ENCODE measurements around the gene SLC4A1.
A peak's percentile ranks its signal among the peaks of the same experiment; 100 is the strongest.

Gene SLC4A1

GRCh38 chr17:44267818-44268490 lies at the start of gene SLC4A1:
TSS of gene SLC4A1 (minus strand) at chr17:44268135. CDS start at chr17:44262866, 5,269 bp downstream.
- Histone ChIP-seq H3K27ac (ENCODE audit: low read length) (no peak within 1 kb of the TSS), H3K4me1 (ENCODE audit: insufficient read depth, low read length) (no peaks in the 10 kb centered on the region), H3K4me3 (ENCODE audit: low read length) (no peak within 1 kb of the TSS), H3K36me3 (ENCODE audit: insufficient read depth, low read depth, low read length) (no peaks in the 10 kb centered on the region), H3K9ac (ENCODE audit: low read depth, low read length) (no peak within 1 kb of the TSS), H3K27me3 (ENCODE audit: insufficient read depth, low read length) (no peaks in the 10 kb centered on the region), H3K9me3 (ENCODE audit: insufficient read depth, low read depth, low read length) (no peaks in the 10 kb centered on the region)

DNA sequence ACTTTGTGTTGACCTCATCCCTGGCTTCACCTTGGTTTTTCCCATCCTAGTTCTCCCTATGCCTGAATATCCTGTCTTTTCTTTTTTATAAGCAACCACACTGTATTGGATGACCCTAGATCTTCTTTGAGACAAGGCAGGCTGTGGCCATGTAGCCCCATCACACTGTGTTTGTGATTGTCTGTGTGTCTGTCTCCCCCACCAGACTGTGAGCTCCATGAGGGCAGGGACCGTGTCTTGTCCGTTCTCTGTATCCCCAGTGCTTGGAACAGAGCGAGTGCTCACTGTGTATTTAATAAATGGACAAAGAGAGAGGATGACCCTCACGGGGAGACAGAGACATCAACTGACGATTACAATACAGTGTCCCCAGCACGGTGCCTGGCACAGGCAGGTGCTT lies 49.6 kb upstream of the SLC4A1 start:
- peaks cover 52% of the 10 kb centered on the region for H3K27me3 ChIP-seq (ENCODE audit: insufficient read depth, low read length)
- H3K27ac ChIP-seq (ENCODE audit: low read length): no peak overlapping the region
- no peaks in the 10 kb centered on the region for H3K9me3 ChIP-seq (ENCODE audit: insufficient read depth, low read depth, low read length)
- peaks cover 3% of the 10 kb centered on the region; the same call in 1 of the 2 replicates for H3K4me1 ChIP-seq (ENCODE audit: insufficient read depth, low read length)
- H3K36me3 ChIP-seq (ENCODE audit: insufficient read depth, low read depth, low read length): peaks cover 33% of the 10 kb centered on the region
- no peak overlapping the region for H3K9ac ChIP-seq (ENCODE audit: low read depth, low read length)
- no peak overlapping the region for H3K4me3 ChIP-seq (ENCODE audit: low read length)

DNA sequence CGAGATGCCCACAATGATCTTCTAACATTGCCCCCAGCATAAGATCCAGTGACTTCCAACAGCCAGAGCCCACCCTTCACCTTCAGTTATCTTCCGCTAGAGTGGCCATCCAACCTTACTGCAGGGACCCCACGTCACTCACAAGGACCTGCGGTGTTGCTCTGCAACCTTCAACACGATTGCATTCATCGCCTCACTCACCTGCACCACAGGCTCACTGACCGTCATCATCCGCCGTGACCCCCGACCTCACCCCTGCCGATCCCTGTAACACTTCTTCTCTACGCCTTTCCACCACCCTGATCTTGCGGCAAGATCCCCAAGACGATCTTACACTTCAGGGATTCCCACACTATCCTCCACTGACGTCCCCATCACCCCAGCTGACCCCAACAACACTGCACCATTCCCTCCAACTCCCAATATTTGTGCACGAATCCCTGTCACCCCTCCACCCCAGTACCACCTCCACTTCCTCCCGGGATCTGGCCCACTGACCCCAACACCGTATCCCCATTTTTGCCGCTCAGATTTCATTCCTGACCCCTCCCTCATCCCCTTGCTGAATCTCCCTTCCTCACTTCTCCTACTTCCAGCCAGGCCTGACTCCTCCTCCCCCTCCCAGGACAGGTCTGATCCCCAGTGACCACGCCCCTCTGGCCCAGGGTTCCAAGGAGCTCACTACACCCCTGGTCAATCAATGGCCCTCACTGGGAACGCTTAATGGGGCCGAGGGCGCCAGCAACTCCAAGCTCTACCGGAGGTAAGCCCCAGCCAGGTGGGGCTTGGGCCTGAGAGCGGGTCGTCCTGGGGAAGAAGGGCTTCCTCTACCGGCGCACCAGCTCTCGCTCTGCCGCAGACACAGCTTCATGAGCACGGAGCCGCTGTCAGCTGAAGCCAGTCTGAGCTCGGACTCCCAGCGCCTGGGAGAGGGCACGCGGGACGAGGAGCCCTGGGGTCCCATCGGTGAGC lies 48.1 kb upstream of the SLC4A1 start:
- peaks cover 18% of the 10 kb centered on the region for H3K36me3 ChIP-seq (ENCODE audit: insufficient read depth, low read depth, low read length)
- H3K4me1 ChIP-seq (ENCODE audit: insufficient read depth, low read length): peaks cover 11% of the 10 kb centered on the region; the same call in 1 of the 2 replicates
- H3K4me3 ChIP-seq (ENCODE audit: low read length): peak overlapping the region; percentile 68
- peak overlapping the region; percentile 36; the same call in 1 of the 2 replicates for H3K9ac ChIP-seq (ENCODE audit: low read depth, low read length)
- H3K27ac ChIP-seq (ENCODE audit: low read length): no peak overlapping the region
- peaks cover 52% of the 10 kb centered on the region for H3K27me3 ChIP-seq (ENCODE audit: insufficient read depth, low read length)
- H3K9me3 ChIP-seq (ENCODE audit: insufficient read depth, low read depth, low read length): no peaks in the 10 kb centered on the region

DNA sequence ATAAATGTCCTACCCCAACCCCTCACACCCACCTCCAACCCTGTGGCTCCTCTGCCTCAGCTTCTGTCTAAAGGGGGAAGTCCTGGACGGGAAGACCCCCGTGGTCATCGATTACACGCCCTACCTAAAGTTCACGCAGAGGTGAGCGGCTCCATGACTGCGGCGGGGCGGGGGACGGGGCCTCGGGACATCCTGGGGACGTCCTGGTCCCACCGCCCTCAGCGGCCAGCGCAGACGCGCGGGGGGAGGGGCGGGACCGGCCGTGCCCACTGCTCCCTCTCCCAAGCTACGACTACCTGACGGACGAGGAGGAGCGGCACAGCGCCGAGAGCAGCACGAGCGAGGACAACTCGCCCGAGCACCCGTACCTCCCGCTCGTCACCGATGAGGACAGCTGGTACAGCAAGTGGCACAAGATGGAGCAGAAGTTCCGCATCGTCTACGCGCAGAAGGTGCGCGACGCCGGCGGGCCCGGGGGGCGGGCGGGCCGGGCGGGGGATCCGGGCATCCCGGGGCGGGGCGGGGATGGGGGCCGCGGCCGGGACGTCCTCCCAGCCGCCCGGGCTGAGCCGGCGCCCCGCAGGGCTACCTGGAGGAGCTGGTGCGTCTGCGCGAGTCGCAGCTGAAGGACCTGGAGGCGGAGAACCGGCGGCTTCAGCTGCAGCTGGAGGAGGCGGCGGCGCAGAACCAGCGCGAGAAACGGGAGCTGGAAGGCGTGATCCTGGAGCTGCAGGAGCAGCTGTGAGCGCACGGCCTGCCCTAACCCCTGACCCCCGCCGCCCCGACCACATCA lies 47.1 kb upstream of the SLC4A1 start:
- Histone ChIP-seq H3K4me3 (ENCODE audit: low read length) (peak overlapping the region; percentile 68), H3K9ac (ENCODE audit: low read depth, low read length) (no peak overlapping the region), H3K9me3 (ENCODE audit: insufficient read depth, low read depth, low read length) (no peaks in the 10 kb centered on the region)

GRCh38 chr17:44314524-44314868 lies 46.6 kb upstream of the SLC4A1 start:
- no peaks in the 10 kb centered on the region for H3K9me3 ChIP-seq (ENCODE audit: insufficient read depth, low read depth, low read length)
- H3K36me3 ChIP-seq (ENCODE audit: insufficient read depth, low read depth, low read length): peaks cover 3% of the 10 kb centered on the region; the same call in 1 of the 2 replicates
- peaks cover 18% of the 10 kb centered on the region; the same call in 1 of the 2 replicates for H3K4me1 ChIP-seq (ENCODE audit: insufficient read depth, low read length)
- no peak overlapping the region for H3K9ac ChIP-seq (ENCODE audit: low read depth, low read length)
- peaks cover 52% of the 10 kb centered on the region for H3K27me3 ChIP-seq (ENCODE audit: insufficient read depth, low read length)
- no peak overlapping the region for H3K27ac ChIP-seq (ENCODE audit: low read length)
- peak overlapping the region; percentile 62 for H3K4me3 ChIP-seq (ENCODE audit: low read length)

More for the DNA sequence above, 47.1 kb upstream of the SLC4A1 start:
- H3K36me3 ChIP-seq (ENCODE audit: insufficient read depth, low read depth, low read length): peaks cover 8% of the 10 kb centered on the region; the same call in 1 of the 2 replicates
- peaks cover 52% of the 10 kb centered on the region for H3K27me3 ChIP-seq (ENCODE audit: insufficient read depth, low read length)
- H3K27ac ChIP-seq (ENCODE audit: low read length): no peak overlapping the region
- H3K4me1 ChIP-seq (ENCODE audit: insufficient read depth, low read length): peaks cover 18% of the 10 kb centered on the region; the same call in 1 of the 2 replicates

DNA sequence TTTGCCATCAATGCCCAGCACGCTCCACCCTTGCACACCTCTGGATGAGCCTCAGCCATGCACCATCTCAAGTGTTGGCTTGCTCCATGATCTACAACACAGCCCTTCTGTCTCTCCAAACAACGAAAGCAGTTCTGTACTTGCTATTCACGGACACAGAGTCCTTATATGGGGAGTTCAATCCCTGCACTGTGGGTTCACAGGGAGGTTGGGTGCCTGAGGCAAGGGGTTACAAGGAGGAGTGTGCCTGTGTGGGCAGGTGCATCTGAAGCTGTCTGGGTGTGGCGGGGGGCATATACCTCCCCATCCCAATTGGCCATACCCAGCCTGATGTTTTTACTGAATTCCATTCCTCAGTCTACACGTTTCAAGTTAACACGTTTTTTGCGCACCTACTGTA lies 46.1 kb upstream of the SLC4A1 start:
- no peaks in the 10 kb centered on the region for H3K36me3 ChIP-seq (ENCODE audit: insufficient read depth, low read depth, low read length)
- no peak overlapping the region for H3K9ac ChIP-seq (ENCODE audit: low read depth, low read length)
- peaks cover 22% of the 10 kb centered on the region; the same call in 1 of the 2 replicates for H3K4me1 ChIP-seq (ENCODE audit: insufficient read depth, low read length)
- H3K27ac ChIP-seq (ENCODE audit: low read length): no peak overlapping the region
- peaks cover 52% of the 10 kb centered on the region for H3K27me3 ChIP-seq (ENCODE audit: insufficient read depth, low read length)
- H3K4me3 ChIP-seq (ENCODE audit: low read length): no peak overlapping the region
- no peaks in the 10 kb centered on the region for H3K9me3 ChIP-seq (ENCODE audit: insufficient read depth, low read depth, low read length)

GRCh38 chr17:44312396-44313104 lies 44.6 kb upstream of the SLC4A1 start:
- H3K27ac ChIP-seq (ENCODE audit: low read length): no peak overlapping the region
- H3K4me3 ChIP-seq (ENCODE audit: low read length): no peak overlapping the region
- peaks cover 47% of the 10 kb centered on the region for H3K27me3 ChIP-seq (ENCODE audit: insufficient read depth, low read length)
- no peaks in the 10 kb centered on the region for H3K9me3 ChIP-seq (ENCODE audit: insufficient read depth, low read depth, low read length)
- no peaks in the 10 kb centered on the region for H3K36me3 ChIP-seq (ENCODE audit: insufficient read depth, low read depth, low read length)
- H3K4me1 ChIP-seq (ENCODE audit: insufficient read depth, low read length): peaks cover 24% of the 10 kb centered on the region; the same call in 1 of the 2 replicates
- no peak overlapping the region for H3K9ac ChIP-seq (ENCODE audit: low read depth, low read length)

DNA sequence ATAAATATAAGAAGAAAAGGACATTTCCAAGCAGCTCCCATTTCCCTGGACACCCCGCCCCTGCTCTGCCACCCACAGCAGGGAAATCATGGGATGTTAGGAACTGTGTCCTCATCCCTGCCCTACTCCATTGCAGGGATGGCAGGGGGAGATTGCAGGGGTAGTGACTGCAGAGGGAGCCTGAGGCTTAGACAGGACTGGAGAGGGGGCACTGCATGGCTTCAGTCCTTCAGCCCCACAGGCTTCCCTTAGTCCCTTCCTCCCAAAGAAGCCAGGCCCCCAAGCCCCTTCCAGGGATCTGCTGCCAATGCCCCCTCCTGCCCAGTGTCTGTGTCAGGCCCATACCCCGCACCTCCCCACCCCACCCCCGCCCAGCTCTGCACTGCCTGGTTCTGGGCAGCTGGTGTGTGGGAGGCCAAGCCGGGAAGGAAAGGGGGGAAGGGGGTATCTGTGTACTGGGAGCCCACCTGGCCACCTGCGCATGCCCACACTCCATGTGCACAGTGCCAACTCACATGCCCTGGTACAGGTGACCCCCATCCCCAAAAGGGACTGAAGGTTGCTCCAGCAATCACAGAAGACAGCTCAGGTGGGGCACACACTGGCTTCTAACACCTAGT lies 43.7 kb upstream of the SLC4A1 start:
- no peak overlapping the region for H3K4me3 ChIP-seq (ENCODE audit: low read length)
- H3K27ac ChIP-seq (ENCODE audit: low read length): no peak overlapping the region
- H3K36me3 ChIP-seq (ENCODE audit: insufficient read depth, low read depth, low read length): no peaks in the 10 kb centered on the region
- peaks cover 45% of the 10 kb centered on the region for H3K27me3 ChIP-seq (ENCODE audit: insufficient read depth, low read length)
- peaks cover 30% of the 10 kb centered on the region; the same call in 1 of the 2 replicates for H3K4me1 ChIP-seq (ENCODE audit: insufficient read depth, low read length)
- no peaks in the 10 kb centered on the region for H3K9me3 ChIP-seq (ENCODE audit: insufficient read depth, low read depth, low read length)
- no peak overlapping the region for H3K9ac ChIP-seq (ENCODE audit: low read depth, low read length)

GRCh38 chr17:44310609-44311376 lies 42.9 kb upstream of the SLC4A1 start:
- Histone ChIP-seq H3K9ac (ENCODE audit: low read depth, low read length) (no peak overlapping the region), H3K4me3 (ENCODE audit: low read length) (no peak overlapping the region), H3K4me1 (ENCODE audit: insufficient read depth, low read length) (peaks cover 29% of the 10 kb centered on the region; the same call in 1 of the 2 replicates), H3K36me3 (ENCODE audit: insufficient read depth, low read depth, low read length) (no peaks in the 10 kb centered on the region), H3K27ac (ENCODE audit: low read length) (no peak overlapping the region), H3K27me3 (ENCODE audit: insufficient read depth, low read length) (peaks cover 38% of the 10 kb centered on the region), H3K9me3 (ENCODE audit: insufficient read depth, low read depth, low read length) (no peaks in the 10 kb centered on the region)

DNA sequence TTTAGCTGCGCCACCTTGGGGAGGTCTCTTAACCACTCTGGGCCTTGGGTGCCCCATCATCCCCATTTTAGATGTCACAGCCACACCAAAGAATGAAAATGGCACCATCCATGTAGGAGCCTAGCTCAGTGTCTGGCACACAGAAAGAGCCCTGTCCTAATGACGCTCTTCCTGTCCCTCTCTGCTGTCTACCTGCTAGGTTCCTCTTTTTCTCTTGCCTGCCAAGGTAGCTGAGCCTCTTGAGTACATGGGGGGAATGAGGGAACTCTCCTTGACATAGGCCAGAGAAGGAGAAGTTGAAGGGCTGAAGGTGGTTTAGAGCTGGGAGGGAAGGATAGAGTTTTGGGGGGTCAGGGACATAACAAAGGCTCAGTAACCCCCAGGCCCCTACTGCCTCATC lies 42.3 kb upstream of the SLC4A1 start:
- H3K9me3 ChIP-seq (ENCODE audit: insufficient read depth, low read depth, low read length): no peaks in the 10 kb centered on the region
- H3K27me3 ChIP-seq (ENCODE audit: insufficient read depth, low read length): peaks cover 33% of the 10 kb centered on the region
- no peak overlapping the region for H3K9ac ChIP-seq (ENCODE audit: low read depth, low read length)
- no peaks in the 10 kb centered on the region for H3K36me3 ChIP-seq (ENCODE audit: insufficient read depth, low read depth, low read length)
- no peak overlapping the region for H3K4me3 ChIP-seq (ENCODE audit: low read length)
- no peak overlapping the region for H3K27ac ChIP-seq (ENCODE audit: low read length)
- H3K4me1 ChIP-seq (ENCODE audit: insufficient read depth, low read length): peaks cover 27% of the 10 kb centered on the region; the same call in 1 of the 2 replicates
